A673 (cell line): ENCODE measurements around the gene NCBP2.

ENCODE experiments used
- EZH2 ChIP-seq: fragments of 200-600 bp; sonication (generic); IDR thresholded peaks from 2 replicates; pipeline ENCODE4 v1.6.1; 2017; ENCODE audit warnings: borderline replicate concordance, low read depth, mild to moderate bottlenecking, mixed read lengths, antibody characterized with exemption, low read length; ENCODE audit not compliant: poor library complexity, severe bottlenecking
- TF ChIP-seq, protein P1 (sequence below): fragments of 300-800, 200-600 bp; sonication (generic); conservative IDR thresholded peaks from 2 replicates; pipeline ENCODE4 v1.5.1; 2017; ENCODE audit warnings: low read depth, mild to moderate bottlenecking, antibody characterized with exemption, low read length, moderate library complexity, mixed read lengths

- TF ChIP-seq, protein P1, sequence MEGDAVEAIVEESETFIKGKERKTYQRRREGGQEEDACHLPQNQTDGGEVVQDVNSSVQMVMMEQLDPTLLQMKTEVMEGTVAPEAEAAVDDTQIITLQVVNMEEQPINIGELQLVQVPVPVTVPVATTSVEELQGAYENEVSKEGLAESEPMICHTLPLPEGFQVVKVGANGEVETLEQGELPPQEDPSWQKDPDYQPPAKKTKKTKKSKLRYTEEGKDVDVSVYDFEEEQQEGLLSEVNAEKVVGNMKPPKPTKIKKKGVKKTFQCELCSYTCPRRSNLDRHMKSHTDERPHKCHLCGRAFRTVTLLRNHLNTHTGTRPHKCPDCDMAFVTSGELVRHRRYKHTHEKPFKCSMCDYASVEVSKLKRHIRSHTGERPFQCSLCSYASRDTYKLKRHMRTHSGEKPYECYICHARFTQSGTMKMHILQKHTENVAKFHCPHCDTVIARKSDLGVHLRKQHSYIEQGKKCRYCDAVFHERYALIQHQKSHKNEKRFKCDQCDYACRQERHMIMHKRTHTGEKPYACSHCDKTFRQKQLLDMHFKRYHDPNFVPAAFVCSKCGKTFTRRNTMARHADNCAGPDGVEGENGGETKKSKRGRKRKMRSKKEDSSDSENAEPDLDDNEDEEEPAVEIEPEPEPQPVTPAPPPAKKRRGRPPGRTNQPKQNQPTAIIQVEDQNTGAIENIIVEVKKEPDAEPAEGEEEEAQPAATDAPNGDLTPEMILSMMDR: no peak
- TF ChIP-seq EZH2: no peak
Observed at GRCh38 chr3:196967412-196968232, 25.3 kb upstream of the NCBP2 start.
